Measurements from ENCODE around the gene SACS. TPM values are rescaled to one million over a fixed set of nuclear protein-coding genes. Genes with fewer than 3 reads are reported as not detected.
"Not testable (repeated sequence)": the region's sequence is repeated elsewhere in the genome, so short reads cannot be mapped to it uniquely, and the experiment has no call there.

Gene SACS
- total and polyA plus RNA-seq, 2 of the 8 experiments (the other 6 are each of a cell fraction or from before 2014, with no cell fraction given) = 11.0 to 54.2 TPM

DNA sequence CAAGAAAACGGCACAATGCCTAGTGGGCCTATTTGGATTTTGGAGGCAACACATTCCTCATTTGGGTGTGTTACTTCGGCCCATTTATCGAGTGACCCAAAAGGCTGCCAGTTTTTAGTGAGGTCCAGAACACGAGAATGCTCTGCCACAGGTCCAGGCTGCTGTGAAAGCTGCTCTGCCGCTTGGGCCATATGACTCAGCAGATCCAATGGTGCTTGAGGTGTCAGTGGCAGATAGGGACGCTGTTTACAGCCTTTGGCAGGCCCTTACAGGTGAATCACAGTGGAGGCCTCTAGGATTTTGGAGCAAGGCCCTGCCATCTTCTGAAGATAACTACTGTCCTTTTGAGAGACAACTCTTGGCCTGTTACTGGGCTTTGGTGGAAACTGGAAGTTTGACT, 118.7 kb downstream of the SACS start:
- FAIRE-seq; H3K9me3 ChIP-seq (ENCODE audit: insufficient read depth in 2 of 2, low read depth in 1 of 2, low read length in 1 of 2); H3K23me2 ChIP-seq (ENCODE audit: low read depth, low read length); H3K23ac ChIP-seq (ENCODE audit: insufficient read length); H3K9ac ChIP-seq (replicated peaks in 1 of 4; ENCODE audit: extremely low read depth in 1 of 4, low read depth in 3 of 4, low read length in 3 of 4); H2AK5ac ChIP-seq (ENCODE audit: low read depth, low read length); H3K27ac ChIP-seq (ENCODE audit: low read depth, low read length); H3K4ac ChIP-seq (replicated peaks; ENCODE audit: insufficient read length, low read depth, low read length); H4K5ac ChIP-seq (ENCODE audit: insufficient read length, low read depth, low read length); CTCF ChIA-PET (ENCODE audit: partially characterized antibody); H4K8ac ChIP-seq (ENCODE audit: extremely low read depth, insufficient read depth, low read length); H3K18ac ChIP-seq (ENCODE audit: extremely low read depth, low read length); H2AFZ ChIP-seq (ENCODE audit: low read length); H3K79me1 ChIP-seq (ENCODE audit: low read depth, low read length); H2BK15ac ChIP-seq (ENCODE audit: low read length); H2BK20ac ChIP-seq (ENCODE audit: low read length); H3K56ac ChIP-seq (replicated peaks; ENCODE audit: insufficient read length, low read depth, low read length); H3K27me3 ChIP-seq (replicated peaks in 1 of 4; ENCODE audit: control insufficient read depth in 3 of 4, extremely low read depth in 1 of 4, insufficient read depth in 3 of 4, low read length in 3 of 4); H3K36me3 ChIP-seq (ENCODE audit: control insufficient read depth in 2 of 4, insufficient read depth in 4 of 4, low read length in 3 of 4); H3K4me3 ChIP-seq (ENCODE audit: extremely low read depth in 1 of 4, insufficient read depth in 2 of 4, low read depth in 3 of 4, low read length in 4 of 4); H2BK120ac ChIP-seq (replicated peaks; ENCODE audit: low read depth, low read length); POLR2A ChIA-PET (ENCODE audit: partially characterized antibody); H3K4me1 ChIP-seq (replicated peaks in 1 of 4; ENCODE audit: control insufficient read depth in 3 of 4, insufficient read depth in 4 of 4, low read length in 3 of 4); DNase-seq (ENCODE audit: low read depth in 1 of 2, low spot score in 2 of 2); H4K20me1 ChIP-seq (replicated peaks in 1 of 2; ENCODE audit: control insufficient read depth in 1 of 2, insufficient read depth in 2 of 2, low read length in 2 of 2); H3K14ac ChIP-seq (ENCODE audit: insufficient read length); H2BK5ac ChIP-seq (ENCODE audit: low read depth, low read length); H3K79me2 ChIP-seq (ENCODE audit: control insufficient read depth in 1 of 2, insufficient read depth in 2 of 2, low read length in 2 of 2); H4K91ac ChIP-seq (replicated peaks; ENCODE audit: insufficient read length, low read length); H3K4me2 ChIP-seq (ENCODE audit: insufficient read depth in 1 of 2, low read depth in 2 of 2, low read length in 2 of 2); H2BK12ac ChIP-seq (ENCODE audit: low read depth, low read length): not testable (repeated sequence)
- 92% methylated on average over 6 of the region's 6 CpGs; no CpG with 5 or more reads in 1 of the 2 experiments for WGBS, 2 experiments (ENCODE audit: extremely low coverage in 1 of 2, insufficient coverage in 1 of 2, insufficient read length in 1 of 2, insufficient replicate concordance in 2 of 2, low coverage in 1 of 2, low lambda C conversion rate in 2 of 2, missing lambda C conversion rate in 1 of 2)

All from H1 (cell line).